ENCODE results near the gene NUDCD2. TPM values are rescaled to one million over a fixed set of nuclear protein-coding genes. Genes with fewer than 3 reads are reported as not detected.
"Not testable (repeated sequence)": the region's sequence is repeated elsewhere in the genome, so short reads cannot be mapped to it uniquely, and the experiment has no call there.

The NUDCD2 gene
- total RNA-seq, 2 experiments from 2014 or later: 55.5 to 62.7 TPM

- intact Hi-C loops (cut with micrococcal nuclease): no loop called here
- no peaks in the 10 kb centered on the region for H3K36me3 Mint-ChIP-seq (ENCODE audit: low read depth)
- H3K4me3 Mint-ChIP-seq: no peak overlapping the region
- TF ChIP-seq CTCF (IDR thresholded peaks at IDR 0.05): no peak
- ATAC-seq: no peak
- DNase-seq: no peak
- H3K27ac Mint-ChIP-seq: no peak overlapping the region
- H3K9me3 Mint-ChIP-seq: no peaks in the 10 kb centered on the region
- peaks cover 2% of the 10 kb centered on the region for H3K27me3 Mint-ChIP-seq
- POLR2A ChIA-PET: no interaction called here
- H3K4me1 Mint-ChIP-seq (ENCODE audit: low read depth): peaks cover 6% of the 10 kb centered on the region
- CTCF ChIA-PET: interaction anchor here (6.4 kb wide), 1 partner anchor 17 kb away, joined by 36 read pairs; no protein-coding TSS in a partner anchor
Observed at GRCh38 chr5:163424836-163425235, 35.1 kb downstream of the NUDCD2 start.

GRCh38 chr5:163415673-163416072 is 44.2 kb downstream of the NUDCD2 start:
- intact Hi-C loops (cut with micrococcal nuclease); H3K27ac Mint-ChIP-seq; H3K4me1 Mint-ChIP-seq (ENCODE audit: low read depth); ATAC-seq; POLR2A ChIA-PET; H3K4me3 Mint-ChIP-seq; DNase-seq; H3K36me3 Mint-ChIP-seq (ENCODE audit: low read depth); H3K9me3 Mint-ChIP-seq: not testable (repeated sequence)
- CTCF ChIA-PET: interaction anchor here (1.0 kb wide), 1 partner anchor 11 kb away, joined by 3 read pairs; no protein-coding TSS in a partner anchor
- H3K27me3 Mint-ChIP-seq: peaks cover 19% of the 10 kb centered on the region

- Mint-ChIP-seq H3K9me3 (no peaks in the 10 kb centered on the region), H3K27me3 (peaks cover 11% of the 10 kb centered on the region), H3K27ac (no peak overlapping the region), H3K4me1 (ENCODE audit: low read depth) (no peaks in the 10 kb centered on the region), H3K4me3 (no peak overlapping the region), H3K36me3 (ENCODE audit: low read depth) (no peaks in the 10 kb centered on the region)
- DNase-seq: no peak
- TF ChIP-seq CTCF (IDR thresholded peaks at IDR 0.05): no peak
- ChIA-PET CTCF (interaction anchor here (2.5 to 4.6 kb wide), 2 partner anchors 30 to 62 kb away, joined by 8 to 47 read pairs; no protein-coding TSS in a partner anchor), POLR2A (no interaction called here)
- ATAC-seq: no peak
- intact Hi-C loops (cut with micrococcal nuclease): no loop called here
Observed at GRCh38 chr5:163410505-163410904, 49.4 kb downstream of the NUDCD2 start.

GRCh38 chr5:163409384-163409783 is 50.5 kb downstream of the NUDCD2 start:
- no peak for DNase-seq
- CTCF ChIA-PET: interaction anchor here (0.8 to 4.6 kb wide), 21 partner anchors 8 to 252 kb away, joined by 3 to 47 read pairs (median 4); no protein-coding TSS in a partner anchor
- no peak overlapping the region for H3K4me3 Mint-ChIP-seq
- H3K36me3 Mint-ChIP-seq (ENCODE audit: low read depth): no peaks in the 10 kb centered on the region
- ATAC-seq: no peak
- no peak for TF ChIP-seq CTCF (IDR thresholded peaks at IDR 0.05)
- H3K4me1 Mint-ChIP-seq (ENCODE audit: low read depth): no peaks in the 10 kb centered on the region
- no peak overlapping the region for H3K27ac Mint-ChIP-seq
- intact Hi-C loops (cut with micrococcal nuclease): loop anchor here (10.0 kb wide), 1 partner anchor 105 kb away; no protein-coding TSS in a partner anchor
- POLR2A ChIA-PET: no interaction called here
- H3K9me3 Mint-ChIP-seq: no peaks in the 10 kb centered on the region
- peaks cover 4% of the 10 kb centered on the region for H3K27me3 Mint-ChIP-seq

GRCh38 chr5:163408311-163408923 is 51.5 kb downstream of the NUDCD2 start:
- Mint-ChIP-seq H3K4me1 (ENCODE audit: low read depth) (no peaks in the 10 kb centered on the region), H3K27me3 (peaks cover under 1% of the 10 kb centered on the region), H3K27ac (no peak overlapping the region), H3K9me3 (no peaks in the 10 kb centered on the region), H3K36me3 (ENCODE audit: low read depth) (no peaks in the 10 kb centered on the region), H3K4me3 (no peak overlapping the region)
- TF ChIP-seq CTCF (IDR thresholded peaks at IDR 0.05): peak; percentile 82
- CTCF ChIA-PET: interaction anchor here (0.5 to 4.6 kb wide), 34 partner anchors 9 to 1865 kb away, joined by 3 to 47 read pairs (median 4); partner anchors contain the start of gene HMMR
- POLR2A ChIA-PET: interaction anchor here (0.6 kb wide), 1 partner anchor 28 kb away, joined by 3 read pairs; no protein-coding TSS in a partner anchor
- intact Hi-C loops (cut with micrococcal nuclease): loop anchor here (10.0 kb wide), 1 partner anchor 104 kb away; no protein-coding TSS in a partner anchor
- peak; percentile 66 for DNase-seq
- peak; percentile 92 for ATAC-seq
